ENCODE data around the gene CDH15.

- TF ChIP-seq CREB5 (CRISPR knock-in tag; IDR thresholded peaks at IDR 0.05; ENCODE audit: low read depth), result no peak
- no peak for TF ChIP-seq PATZ1 (CRISPR knock-in tag; IDR thresholded peaks at IDR 0.05; ENCODE audit: borderline replicate concordance)
- TF ChIP-seq ARNTL (CRISPR knock-in tag; IDR thresholded peaks at IDR 0.05; ENCODE audit: borderline replicate concordance, low read depth), result no peak
- no peak for TF ChIP-seq ESRRG (CRISPR knock-in tag; IDR thresholded peaks at IDR 0.05)
- TF ChIP-seq POU6F1 (CRISPR knock-in tag; IDR thresholded peaks at IDR 0.05; ENCODE audit: borderline replicate concordance, low read depth), result no peak
- TF ChIP-seq SNAI2 (CRISPR knock-in tag; IDR thresholded peaks at IDR 0.05), result no peak
- TF ChIP-seq ZFP3 (CRISPR knock-in tag; IDR thresholded peaks at IDR 0.05), result no peak
- TF ChIP-seq ZFP30 (CRISPR knock-in tag; IDR thresholded peaks at IDR 0.05), result no peak
These were observed 37.3 kb upstream of the CDH15 start for GRCh38 chr16:89134269-89134668.

All from SK-N-SH treated with all-trans-retinoic acid at 6 μM for 48 hours (cell line).